K562 (cell line): ENCODE measurements around the gene KCNE1. TPM values are rescaled to one million over a fixed set of nuclear protein-coding genes. Genes with fewer than 3 reads are reported as not detected.

Experiments
- ATAC-seq: fragments of 200-7000 bp; cut with Tn5 transposase; 3 replicates; pipeline ENCODE4 v1.9.1; 2020; ENCODE audit warnings: moderate library complexity
- BruUV-seq: library from RNA; stranded (reverse); fragments of 400-500 nt; replicated peaks from 2 replicates; lab custom pipeline; 2021; lab: Mats Ljungman, UMichigan
- CTCF ChIA-PET: fragments of 300-600 bp; formaldehyde crosslinking; extraction: SDS; loops from one replicate; lab custom pipeline; 2021; ENCODE audit warnings: low intra/inter-chr PET ratio; lab: Yijun Ruan, JAX
- POLR2A ChIA-PET: fragments of 300-600, 350-650 bp; sonication (Branson Sonifier 250); formaldehyde crosslinking; extraction: SDS; loops from one replicate; lab custom pipeline; 2021; ENCODE audit warnings: antibody characterized with exemption, inconsistent platforms; lab: Yijun Ruan, JAX
- DNase-seq, 4 experiments: peaks; one replicate each; pipeline versions ENCODE4 v3.0.0 to v3.0.0-alpha.2; 2011 to 2018; ENCODE audit warnings: low spot score in 3 of 4, mixed read lengths in 3 of 4; ENCODE audit errors: extremely low read depth in 1 of 4
- FAIRE-seq: peaks from 2 replicates; lab custom pipeline; 2011; peaks lifted over from hg19 to GRCh38; lab: Jason Lieb, UNC
- H2AFZ ChIP-seq: 2 replicates; pipeline ENCODE4 v1.6.0; 2011; ENCODE audit warnings: low read depth, low read length, control low read depth, inconsistent platforms
- H3K27ac ChIP-seq: fragments of 200-600 bp; 3 replicates; pipeline ENCODE4 v1.8.0; 2011; ENCODE audit warnings: low read depth, mild to moderate bottlenecking, control low read depth, inconsistent platforms, low read length, moderate library complexity, mixed read lengths; ENCODE audit errors: extremely low read depth
- H3K27me3 ChIP-seq, 2 experiments: fragments of 300-600 bp in 1 of 2; 2 replicates in 1 of 2; 3 replicates in 1 of 2; pipeline versions ENCODE4 v1.6.0 to v1.8.0; 2011; ENCODE audit warnings: inconsistent platforms in 2 of 2, low read length in 2 of 2, mild to moderate bottlenecking in 1 of 2, mixed read lengths in 1 of 2, moderate library complexity in 1 of 2; ENCODE audit not compliant: control insufficient read depth in 2 of 2, insufficient read depth in 2 of 2
- H3K36me3 ChIP-seq: fragments of 300-600 bp; 3 replicates; pipeline ENCODE4 v1.8.0; 2011; ENCODE audit warnings: mild to moderate bottlenecking, low read length, inconsistent platforms; ENCODE audit not compliant: control insufficient read depth, insufficient read depth
- H3K4me1 ChIP-seq, 2 experiments: fragments of 200-600 bp in 1 of 2; replicated peaks in 1 of 2; 2 replicates in 1 of 2; 3 replicates in 1 of 2; pipeline versions ENCODE4 v1.5.1 to v1.8.0; 2011; ENCODE audit warnings: inconsistent platforms in 2 of 2, low read length in 2 of 2, mild to moderate bottlenecking in 1 of 2, mixed read lengths in 1 of 2, moderate library complexity in 1 of 2; ENCODE audit not compliant: control insufficient read depth in 2 of 2, insufficient read depth in 2 of 2
- H3K4me2 ChIP-seq: 2 replicates; pipeline ENCODE4 v1.6.1; 2011; ENCODE audit warnings: low read length, control low read depth, inconsistent platforms, mixed read lengths; ENCODE audit not compliant: insufficient read depth
- H3K4me3 ChIP-seq: fragments of 200-600 bp; sonication (generic), shearing (Covaris generic); 2 replicates; pipeline ENCODE4 v1.5.1; 2016; ENCODE audit warnings: control low read depth, inconsistent platforms
- H3K79me2 ChIP-seq: fragments of 200-600 bp; 3 replicates; pipeline ENCODE4 v1.8.0; 2011; ENCODE audit warnings: low read length, inconsistent platforms; ENCODE audit not compliant: control insufficient read depth, insufficient read depth
- H3K9ac ChIP-seq, 2 experiments: 2 replicates each; pipeline versions ENCODE4 v1.6.0 to v1.6.1; 2011; ENCODE audit warnings: low read depth in 2 of 2, low read length in 2 of 2, control low read depth in 1 of 2, inconsistent platforms in 1 of 2, mild to moderate bottlenecking in 1 of 2, mixed read lengths in 1 of 2; ENCODE audit not compliant: insufficient read depth in 1 of 2
- H3K9me1 ChIP-seq: one replicate; pipeline ENCODE4 v1.6.0; 2011; ENCODE audit warnings: inconsistent platforms, mild to moderate bottlenecking, low read length, moderate library complexity; ENCODE audit not compliant: control insufficient read depth, insufficient read depth
- H3K9me3 ChIP-seq: replicated peaks from 2 replicates; pipeline ENCODE4 v1.5.1; 2011; ENCODE audit warnings: low read depth, low read length, inconsistent platforms; ENCODE audit not compliant: control insufficient read depth, insufficient read depth
- H4K20me1 ChIP-seq: replicated peaks from 2 replicates; pipeline ENCODE4 v1.6.1; 2011; ENCODE audit warnings: low read length, inconsistent platforms, mixed read lengths; ENCODE audit not compliant: control insufficient read depth, insufficient read depth
- ATF4 ChIP-seq: fragments of 450-650 bp; formaldehyde crosslinking; IDR thresholded peaks from 2 replicates; pipeline ENCODE4 v1.4.0; 2022; ENCODE audit warnings: mild to moderate bottlenecking, moderate library complexity
- ATF7 ChIP-seq: fragments of 450-650 bp; IDR thresholded peaks from 2 replicates; pipeline ENCODE4 v1.7.1; 2014; ENCODE audit warnings: mild to moderate bottlenecking, moderate library complexity
- BMI1 ChIP-seq: fragments of 150-350 bp; IDR thresholded peaks from 2 replicates; pipeline ENCODE4 v1.6.1; 2014; ENCODE audit warnings: low read length
- MAZ ChIP-seq, 2 experiments: fragments of 450-650 bp in 1 of 2; sonication (generic) in 1 of 2; formaldehyde crosslinking; IDR thresholded peaks in 1 of 2; conservative IDR thresholded peaks in 1 of 2; 2 replicates each; pipeline versions ENCODE4 v1.4.0 to v1.5.0; 2020; ENCODE audit warnings: mild to moderate bottlenecking in 1 of 2, missing genetic modification reagents in 1 of 2
- SMARCA5 ChIP-seq: fragments of 450-650 bp; IDR thresholded peaks from 2 replicates; pipeline ENCODE4 v1.6.1; 2016
- SPI1 ChIP-seq: IDR thresholded peaks from 2 replicates; pipeline ENCODE4 v1.6.1; 2011; ENCODE audit warnings: low read depth, low read length, control low read depth, borderline replicate concordance
- STAG1 ChIP-seq: sonication (generic); formaldehyde crosslinking; IDR thresholded peaks from 2 replicates; pipeline ENCODE4 v1.5.0; 2020; ENCODE audit warnings: missing genetic modification reagents, borderline replicate concordance
- ZNF143 ChIP-seq: sonication (generic); formaldehyde crosslinking; IDR thresholded peaks from 2 replicates; pipeline ENCODE4 v1.9.0; 2022; ENCODE audit warnings: mild to moderate bottlenecking, missing genetic modification reagents
- ZNF165 ChIP-seq: fragments of 250-450 bp; sonication (Bioruptor Pico); IDR thresholded peaks from 2 replicates; pipeline ENCODE4 v1.4.0; 2020; ENCODE audit warnings: borderline replicate concordance
- WGBS: fragments of 100-300 bp; shearing (Covaris generic); methylation state at CpG from one replicate; pipeline ENCODE4 v1.1.6; 2016; ENCODE audit warnings: low coverage, mixed read lengths; ENCODE audit not compliant: insufficient coverage; ENCODE audit errors: missing lambda C conversion rate; 5-methylcytosine and 5-hydroxymethylcytosine counted together
- in situ Hi-C: fragments of 300-500 bp; cut with MboI; formaldehyde crosslinking; loops from 4 replicates; pipeline ENCODE4 v1.15.0; 2018; ENCODE audit warnings: inconsistent platforms, mixed read lengths
- intact Hi-C: fragments of 100-400 bp; cut with micrococcal nuclease; formaldehyde crosslinking; loops from 2 replicates; pipeline ENCODE4 v1.14.2; 2022
- polyA plus RNA-seq, 8 experiments: library from polyadenylated mRNA; depleted of rRNA in 4 of 8; stranded (reverse) in 5 of 8; unstranded in 3 of 8; fragments of >200 nt; fragmentation: Nextera tagmentation in 2 of 8; fragmentation: Illumina TruSeq in 1 of 8; extraction: Ambion mirVana in 2 of 8; extraction: Trizol in 1 of 8; gene quantifications; 2 replicates each; pipeline versions ENCODE4 v1.2.1 to v1.2.3, GENCODE V29; 2011 to 2014; ENCODE audit warnings: inconsistent platforms in 1 of 8, missing spikeins in 1 of 8
- total RNA-seq, 7 experiments: library from RNA; depleted of rRNA in 6 of 7; stranded (reverse); fragments of >200 nt in 6 of 7; fragmentation: Illumina TruSeq in 2 of 7; extraction: Trizol in 2 of 7; gene quantifications; 2 replicates each; pipeline versions ENCODE4 v1.2.1 to v1.2.3, GENCODE V29; 2011 to 2021; ENCODE audit warnings: low replicate concordance in 1 of 7
- TF ChIP-seq, protein P1 (sequence below), 2 experiments: fragments of 450-650 bp; formaldehyde crosslinking in 1 of 2; IDR thresholded peaks; 2 replicates each; pipeline versions ENCODE4 v1.4.0 to v1.6.1; 2014 to 2020; ENCODE audit warnings: mild to moderate bottlenecking in 2 of 2, borderline replicate concordance in 1 of 2, low read depth in 1 of 2

Gene KCNE1
- total and polyA plus RNA-seq, 9 of the 15 experiments (the other 6 are each of a cell fraction or from before 2014, with no cell fraction given): 0.05 to 0.22 (median 0.11) TPM; not detected in 3

DNA sequence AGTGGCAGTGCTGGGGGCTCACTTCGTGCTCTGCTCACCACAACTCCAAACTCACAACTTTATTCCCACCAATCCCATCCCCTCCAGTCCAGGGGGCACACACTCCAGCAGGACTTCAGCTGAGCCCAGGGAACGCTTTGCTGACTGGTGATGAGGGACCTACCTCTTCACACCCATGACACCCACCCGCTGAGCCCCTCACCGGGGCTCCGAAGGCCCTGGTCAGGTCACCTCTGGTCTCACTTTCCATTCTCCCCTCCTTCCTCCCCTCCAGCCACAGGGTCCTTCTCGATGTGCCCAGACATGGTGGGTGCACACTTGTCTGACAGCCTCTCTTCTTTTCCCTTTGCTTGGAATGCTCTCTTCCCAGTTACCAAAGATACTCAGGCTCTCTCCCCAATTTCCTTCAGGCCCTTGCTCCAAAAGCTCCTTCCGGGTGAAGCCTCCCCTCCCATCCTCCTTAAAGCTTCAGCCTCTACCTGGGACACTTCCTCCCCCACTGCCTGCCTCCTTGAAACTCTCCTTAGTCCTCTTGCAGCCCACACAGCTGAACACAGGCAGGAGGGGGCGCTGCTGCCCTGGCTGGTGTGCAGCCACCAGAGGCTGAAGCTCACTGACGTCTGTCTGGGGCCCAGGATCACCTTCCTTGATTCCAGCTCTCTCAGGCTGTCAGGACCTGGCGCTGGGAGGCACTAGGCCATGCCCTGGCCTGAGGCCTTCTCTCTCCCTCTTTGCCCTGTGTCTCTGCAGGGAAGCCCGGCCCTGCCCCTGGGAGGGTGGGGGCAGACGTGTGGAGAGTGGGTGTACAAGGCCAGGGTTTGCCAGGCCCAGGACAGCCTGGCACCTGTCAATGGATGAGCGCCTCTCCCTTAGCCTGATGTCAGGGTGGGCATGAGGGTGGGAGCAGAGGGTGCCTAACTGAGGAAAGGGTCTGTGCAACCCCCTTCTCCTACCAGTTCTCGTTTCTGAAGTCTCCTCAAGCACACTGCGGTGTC is 1.6 kb downstream of the KCNE1 start:
- no peak overlapping the region for H3K4me2 ChIP-seq
- H3K9me3 ChIP-seq: no peaks in the 10 kb centered on the region
- DNase-seq (peak; percentile 42 to 69 (median 56)), ATAC-seq (peak; percentile 96), FAIRE-seq (peak; percentile 26)
- intact Hi-C loops (loop anchor here (1.0 kb wide), 1 partner anchor 93 kb away; no protein-coding TSS in a partner anchor), in situ Hi-C loops (no loop called here)
- H3K79me2 ChIP-seq: no peaks in the 10 kb centered on the region
- POLR2A ChIA-PET: interaction anchor here (0.6 to 1.6 kb wide), 5 partner anchors 12 to 110 kb away, joined by 3 to 6 read pairs (median 3); no protein-coding TSS in a partner anchor
- no peak overlapping the region for H3K27ac ChIP-seq
- no peaks in the 10 kb centered on the region for H3K9me1 ChIP-seq
- 17% methylated on average over 15 of the region's 15 CpGs for WGBS
- H3K9ac ChIP-seq: 0 out of 4 replicates have a peak overlapping the region, but pooled peaks of 1 of the 2 experiments have one; percentile 21
- H3K4me1 ChIP-seq: 0 out of 5 replicates have a peak, but pooled peaks cover 0 to 3% of the 10 kb centered on the region in 2 experiments
- CTCF ChIA-PET: interaction anchor here (0.8 to 2.7 kb wide), 5 partner anchors 70 to 120 kb away, joined by 3 to 18 read pairs (median 4); no protein-coding TSS in a partner anchor
- BruUV-seq: no TSS peak
- peaks cover 12 to 14% of the 10 kb centered on the region in 2 experiments; a peak in 4 of 5 replicates for H3K27me3 ChIP-seq
- H4K20me1 ChIP-seq: no peaks in the 10 kb centered on the region
- H3K36me3 ChIP-seq: no peaks in the 10 kb centered on the region
- no peak overlapping the region for H3K4me3 ChIP-seq
- H2AFZ ChIP-seq: no peak overlapping the region
- TF ChIP-seq ZNF165 (CRISPR knock-in tag) (no peak), ATF7 (peak; percentile 38; the same call in 1 of the 2 replicates), ATF4 (CRISPR knock-in tag) (no peak), BMI1 (no peak), SMARCA5 (no peak), MAZ (CRISPR knock-in tag; conservative IDR thresholded peaks at IDR 0.05 in 1 of 2, IDR thresholded peaks at IDR 0.05 in 1 of 2) (peak in 1 of 2 experiments; percentile 56; a peak in 2 of 4 replicates), ZNF143 (CRISPR knock-in tag) (no peak), STAG1 (CRISPR knock-in tag) (peak; percentile 76; the same call in 1 of the 2 replicates), SPI1 (peak; percentile 63; the same call in 1 of the 2 replicates)
- TF ChIP-seq, protein P1, sequence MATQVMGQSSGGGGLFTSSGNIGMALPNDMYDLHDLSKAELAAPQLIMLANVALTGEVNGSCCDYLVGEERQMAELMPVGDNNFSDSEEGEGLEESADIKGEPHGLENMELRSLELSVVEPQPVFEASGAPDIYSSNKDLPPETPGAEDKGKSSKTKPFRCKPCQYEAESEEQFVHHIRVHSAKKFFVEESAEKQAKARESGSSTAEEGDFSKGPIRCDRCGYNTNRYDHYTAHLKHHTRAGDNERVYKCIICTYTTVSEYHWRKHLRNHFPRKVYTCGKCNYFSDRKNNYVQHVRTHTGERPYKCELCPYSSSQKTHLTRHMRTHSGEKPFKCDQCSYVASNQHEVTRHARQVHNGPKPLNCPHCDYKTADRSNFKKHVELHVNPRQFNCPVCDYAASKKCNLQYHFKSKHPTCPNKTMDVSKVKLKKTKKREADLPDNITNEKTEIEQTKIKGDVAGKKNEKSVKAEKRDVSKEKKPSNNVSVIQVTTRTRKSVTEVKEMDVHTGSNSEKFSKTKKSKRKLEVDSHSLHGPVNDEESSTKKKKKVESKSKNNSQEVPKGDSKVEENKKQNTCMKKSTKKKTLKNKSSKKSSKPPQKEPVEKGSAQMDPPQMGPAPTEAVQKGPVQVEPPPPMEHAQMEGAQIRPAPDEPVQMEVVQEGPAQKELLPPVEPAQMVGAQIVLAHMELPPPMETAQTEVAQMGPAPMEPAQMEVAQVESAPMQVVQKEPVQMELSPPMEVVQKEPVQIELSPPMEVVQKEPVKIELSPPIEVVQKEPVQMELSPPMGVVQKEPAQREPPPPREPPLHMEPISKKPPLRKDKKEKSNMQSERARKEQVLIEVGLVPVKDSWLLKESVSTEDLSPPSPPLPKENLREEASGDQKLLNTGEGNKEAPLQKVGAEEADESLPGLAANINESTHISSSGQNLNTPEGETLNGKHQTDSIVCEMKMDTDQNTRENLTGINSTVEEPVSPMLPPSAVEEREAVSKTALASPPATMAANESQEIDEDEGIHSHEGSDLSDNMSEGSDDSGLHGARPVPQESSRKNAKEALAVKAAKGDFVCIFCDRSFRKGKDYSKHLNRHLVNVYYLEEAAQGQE (IDR thresholded peaks at IDR 0.05; ENCODE audit: borderline replicate concordance): peak; percentile 91
- TF ChIP-seq, protein P1 (CRISPR knock-in tag; IDR thresholded peaks at IDR 0.05; ENCODE audit: low read depth): 0 out of 2 replicates have a peak, but pooled peaks have one; percentile 40
